ENCODE measurements around the gene ST3GAL3. TPM values are rescaled to one million over a fixed set of nuclear protein-coding genes. Genes with fewer than 3 reads are reported as not detected.

ST3GAL3 gene
- total and polyA plus RNA-seq, 2 experiments from 2014 or later, result 4.5 to 7.0 TPM

GRCh38 chr1:43841321-43842174 is 134.2 kb downstream of the ST3GAL3 start (continued):
- TF ChIP-seq ZNF114 (CRISPR knock-in tag; IDR thresholded peaks at IDR 0.05) (0 out of 2 replicates have a peak, but pooled peaks have one; percentile 37), REST (IDR thresholded peaks at IDR 0.05; ENCODE audit: unreplicated experiment) (no peak), ETS1 (IDR thresholded peaks at IDR 0.05) (no peak), EZH2phosphoT487 (IDR thresholded peaks at IDR 0.05; ENCODE audit: unreplicated experiment) (no peak), NANOG (IDR thresholded peaks at IDR 0.05; ENCODE audit: borderline replicate concordance) (0 out of 2 replicates have a peak, but pooled peaks have one; percentile 45), CTCF (conservative IDR thresholded peaks at IDR 0.05; ENCODE audit: low read depth in 2 of 2) (no peak)

GRCh38 chr1:43842175-43842498 is 134.8 kb downstream of the ST3GAL3 start:
- Mint-ChIP-seq H3K36me3 (ENCODE audit: low read depth) (peaks cover 33% of the 10 kb centered on the region), H3K27me3 (ENCODE audit: insufficient read depth, low read depth, poor library complexity) (no peaks in the 10 kb centered on the region), H3K4me1 (peaks cover 40% of the 10 kb centered on the region), H3K27ac (peak overlapping the region; percentile 45), H3K4me3 (peak overlapping the region; percentile 0; the same call in 1 of the 3 replicates), H3K9me3 (peaks cover 21% of the 10 kb centered on the region)
- Histone ChIP-seq H3K4me3 (no peak overlapping the region), H3K27ac (ENCODE audit: low read depth) (peak overlapping the region; percentile 82), H3K4me1 (ENCODE audit: insufficient read depth) (peaks cover 30% of the 10 kb centered on the region), H3K27me3 (ENCODE audit: insufficient read depth) (no peaks in the 10 kb centered on the region), H4K20me1 (replicated peaks; ENCODE audit: insufficient read depth) (no peaks in the 10 kb centered on the region), H3F3A (replicated peaks; ENCODE audit: low read depth) (no peaks in the 10 kb centered on the region; the same call in 1 of the 2 replicates), H3K4me2 (peak overlapping the region; percentile 10; the same call in 1 of the 2 replicates), H3K79me2 (replicated peaks; ENCODE audit: insufficient read depth) (no peaks in the 10 kb centered on the region), H3K9me2 (ENCODE audit: insufficient read depth) (no peaks in the 10 kb centered on the region), H2AFZ (no peak overlapping the region), H3K36me3 (ENCODE audit: insufficient read depth) (peaks cover 6% of the 10 kb centered on the region; the same call in 1 of the 2 replicates)
- no peak for ATAC-seq
- no peak for DNase-seq (ENCODE audit: low spot score)
- TF ChIP-seq JUNB (IDR thresholded peaks at IDR 0.05; ENCODE audit: unreplicated experiment) (no peak), ZNF114 (CRISPR knock-in tag; IDR thresholded peaks at IDR 0.05) (no peak), ETS1 (IDR thresholded peaks at IDR 0.05) (no peak), CTCF (conservative IDR thresholded peaks at IDR 0.05; ENCODE audit: low read depth in 2 of 2) (no peak), EZH2phosphoT487 (IDR thresholded peaks at IDR 0.05; ENCODE audit: unreplicated experiment) (no peak), REST (IDR thresholded peaks at IDR 0.05; ENCODE audit: unreplicated experiment) (no peak), POLR2AphosphoS5 (IDR thresholded peaks at IDR 0.05; ENCODE audit: low read depth) (no peak), CREB1 (CRISPR knock-in tag; IDR thresholded peaks at IDR 0.05; ENCODE audit: low read depth) (no peak), NANOG (IDR thresholded peaks at IDR 0.05; ENCODE audit: borderline replicate concordance) (no peak), ZNF331 (CRISPR knock-in tag; IDR thresholded peaks at IDR 0.05; ENCODE audit: low read depth) (no peak)

Data from GM23338 (cell line).